ENCODE data around the gene GUK1. TPM values are rescaled to one million over a fixed set of nuclear protein-coding genes. Genes with fewer than 3 reads are reported as not detected.

Gene GUK1
- total RNA-seq, 1 donor from 2014 or later: 101 TPM

DNA sequence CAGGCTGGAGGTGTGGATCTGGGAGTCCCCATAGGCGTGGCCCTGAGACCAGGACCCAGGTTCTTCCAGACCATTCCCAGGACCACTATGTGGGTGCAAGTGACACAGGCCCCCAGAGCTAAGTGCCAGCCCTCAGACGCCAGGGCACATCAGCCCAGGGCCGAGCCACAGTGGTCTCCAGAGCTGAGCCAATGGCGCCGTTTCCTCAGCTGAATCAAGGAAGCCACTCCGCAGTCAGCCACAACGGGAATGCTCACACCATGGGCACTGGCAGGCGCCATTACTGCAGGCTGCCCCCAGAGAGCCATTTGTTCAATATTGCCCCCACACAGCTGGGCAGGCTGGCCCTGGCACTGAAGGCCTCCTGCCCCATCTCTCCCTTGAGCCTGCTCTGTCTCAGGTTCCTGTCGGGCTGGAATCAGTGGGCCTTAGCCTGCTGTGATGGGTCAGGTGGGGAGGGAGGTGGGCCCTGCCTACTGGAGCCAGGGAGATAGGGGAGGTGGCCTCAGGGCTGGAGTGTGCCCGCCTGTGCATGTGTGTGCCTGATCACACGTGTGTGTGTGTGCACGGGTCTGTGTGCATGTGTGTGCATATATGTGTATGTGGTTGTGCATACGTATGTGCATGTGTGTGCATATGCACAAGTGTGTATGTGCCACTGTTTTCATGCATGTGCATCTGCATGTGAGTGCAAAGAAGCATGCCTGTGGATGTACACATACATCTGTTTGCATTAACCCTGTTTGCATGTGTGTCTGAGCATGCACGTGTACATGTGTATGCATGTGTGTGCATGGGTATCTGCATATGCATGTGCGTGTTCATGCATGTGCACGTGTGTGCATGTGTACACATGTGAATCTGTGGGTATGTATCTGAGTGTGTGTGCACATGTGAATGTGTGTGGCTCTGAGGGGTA, 15.8 kb downstream of the GUK1 start:
- H3K4me3 Mint-ChIP-seq (ENCODE audit: low read depth): no peak overlapping the region
- H3K27ac Mint-ChIP-seq: no peak overlapping the region
- DNase-seq (ENCODE audit: low spot score, unreplicated experiment): no peak
- H3K36me3 Mint-ChIP-seq (ENCODE audit: insufficient read depth): no peaks in the 10 kb centered on the region
- TF ChIP-seq, protein P1, sequence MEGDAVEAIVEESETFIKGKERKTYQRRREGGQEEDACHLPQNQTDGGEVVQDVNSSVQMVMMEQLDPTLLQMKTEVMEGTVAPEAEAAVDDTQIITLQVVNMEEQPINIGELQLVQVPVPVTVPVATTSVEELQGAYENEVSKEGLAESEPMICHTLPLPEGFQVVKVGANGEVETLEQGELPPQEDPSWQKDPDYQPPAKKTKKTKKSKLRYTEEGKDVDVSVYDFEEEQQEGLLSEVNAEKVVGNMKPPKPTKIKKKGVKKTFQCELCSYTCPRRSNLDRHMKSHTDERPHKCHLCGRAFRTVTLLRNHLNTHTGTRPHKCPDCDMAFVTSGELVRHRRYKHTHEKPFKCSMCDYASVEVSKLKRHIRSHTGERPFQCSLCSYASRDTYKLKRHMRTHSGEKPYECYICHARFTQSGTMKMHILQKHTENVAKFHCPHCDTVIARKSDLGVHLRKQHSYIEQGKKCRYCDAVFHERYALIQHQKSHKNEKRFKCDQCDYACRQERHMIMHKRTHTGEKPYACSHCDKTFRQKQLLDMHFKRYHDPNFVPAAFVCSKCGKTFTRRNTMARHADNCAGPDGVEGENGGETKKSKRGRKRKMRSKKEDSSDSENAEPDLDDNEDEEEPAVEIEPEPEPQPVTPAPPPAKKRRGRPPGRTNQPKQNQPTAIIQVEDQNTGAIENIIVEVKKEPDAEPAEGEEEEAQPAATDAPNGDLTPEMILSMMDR (IDR thresholded peaks at IDR 0.05; ENCODE audit: unreplicated experiment): no peak
- H3K4me1 Mint-ChIP-seq (ENCODE audit: low read depth): no peaks in the 10 kb centered on the region
- H3K27me3 Mint-ChIP-seq: no peaks in the 10 kb centered on the region
- no peaks in the 10 kb centered on the region for H3K9me3 Mint-ChIP-seq (ENCODE audit: low read depth)

DNA sequence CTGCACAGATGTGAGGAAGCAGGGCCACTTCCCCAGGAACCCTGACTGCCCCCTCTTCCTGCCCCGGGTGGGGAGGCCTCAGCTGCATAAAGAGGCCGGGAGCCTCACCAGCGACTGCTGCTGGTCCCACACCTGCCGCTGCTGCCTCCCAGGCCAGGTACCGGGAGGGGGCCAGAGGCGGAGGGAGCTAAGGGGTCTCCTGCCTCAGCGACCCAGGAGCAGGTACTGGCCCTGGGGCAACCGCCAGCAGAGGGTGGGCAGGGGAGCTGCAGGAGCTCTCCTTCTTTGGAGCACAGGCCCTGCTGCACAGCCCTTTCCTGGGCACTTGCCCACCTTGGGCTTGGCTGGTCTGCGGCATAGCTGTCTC, 16.4 kb downstream of the GUK1 start:
- no peaks in the 10 kb centered on the region for H3K36me3 Mint-ChIP-seq (ENCODE audit: insufficient read depth)
- no peak overlapping the region for H3K4me3 Mint-ChIP-seq (ENCODE audit: low read depth)
- DNase-seq (ENCODE audit: low spot score, unreplicated experiment): no peak
- TF ChIP-seq, protein P1 (IDR thresholded peaks at IDR 0.05; ENCODE audit: unreplicated experiment): no peak
- H3K27ac Mint-ChIP-seq: no peak overlapping the region
- no peaks in the 10 kb centered on the region for H3K4me1 Mint-ChIP-seq (ENCODE audit: low read depth)
- H3K9me3 Mint-ChIP-seq (ENCODE audit: low read depth): no peaks in the 10 kb centered on the region
- no peaks in the 10 kb centered on the region for H3K27me3 Mint-ChIP-seq

DNA sequence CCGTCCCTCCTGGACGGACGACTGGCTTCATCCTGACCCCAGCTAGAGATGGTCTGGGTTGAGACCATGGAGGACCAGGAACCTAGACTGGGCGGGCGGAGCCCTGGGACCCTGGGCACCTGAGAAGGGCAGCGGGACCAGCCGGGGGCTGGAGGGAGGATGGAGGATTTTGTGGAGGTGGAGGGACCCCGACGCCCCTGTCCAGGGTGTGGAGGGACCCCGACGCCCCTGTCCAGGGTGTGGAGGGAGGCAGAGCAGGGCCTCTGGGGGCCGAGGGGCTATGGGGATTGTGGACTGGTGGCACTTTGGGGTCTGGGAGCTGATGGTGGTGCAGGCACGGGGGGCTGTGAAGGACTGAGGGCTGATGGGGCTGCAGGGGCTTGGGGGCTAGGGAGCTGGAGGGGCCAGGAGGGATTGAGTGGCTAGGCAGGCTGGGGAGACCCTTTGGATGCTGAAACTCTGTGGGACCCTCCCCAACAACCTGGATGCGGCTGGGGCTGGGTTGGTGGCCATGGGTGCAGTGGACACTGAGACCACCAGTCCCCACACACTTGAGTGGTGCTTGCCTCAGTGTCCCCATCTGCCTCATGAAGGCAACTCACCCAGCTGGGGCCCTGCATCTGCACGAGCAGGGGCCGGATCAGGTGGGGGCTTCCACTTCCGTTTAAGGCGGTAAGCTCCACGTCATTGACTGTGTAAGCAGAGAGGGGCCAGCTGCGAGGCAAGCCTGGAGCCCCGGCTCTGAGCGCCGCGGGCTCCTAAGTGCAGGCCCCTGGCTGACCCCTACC, 17.1 kb downstream of the GUK1 start:
- Mint-ChIP-seq H3K27ac (no peak overlapping the region), H3K4me3 (ENCODE audit: low read depth) (no peak overlapping the region), H3K36me3 (ENCODE audit: insufficient read depth) (no peaks in the 10 kb centered on the region), H3K4me1 (ENCODE audit: low read depth) (peaks cover 1% of the 10 kb centered on the region), H3K27me3 (no peaks in the 10 kb centered on the region), H3K9me3 (ENCODE audit: low read depth) (no peaks in the 10 kb centered on the region)
- TF ChIP-seq, protein P1 (IDR thresholded peaks at IDR 0.05; ENCODE audit: unreplicated experiment): no peak
- DNase-seq (ENCODE audit: low spot score, unreplicated experiment): no peak

DNA sequence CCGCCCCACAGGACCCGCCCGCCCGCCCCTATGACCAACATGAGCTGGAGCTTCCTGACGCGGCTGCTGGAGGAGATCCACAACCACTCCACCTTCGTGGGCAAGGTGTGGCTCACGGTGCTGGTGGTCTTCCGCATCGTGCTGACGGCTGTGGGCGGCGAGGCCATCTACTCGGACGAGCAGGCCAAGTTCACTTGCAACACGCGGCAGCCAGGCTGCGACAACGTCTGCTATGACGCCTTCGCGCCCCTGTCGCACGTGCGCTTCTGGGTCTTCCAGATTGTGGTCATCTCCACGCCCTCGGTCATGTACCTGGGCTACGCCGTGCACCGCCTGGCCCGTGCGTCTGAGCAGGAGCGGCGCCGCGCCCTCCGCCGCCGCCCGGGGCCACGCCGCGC, 17.6 kb downstream of the GUK1 start:
- no peaks in the 10 kb centered on the region for H3K9me3 Mint-ChIP-seq (ENCODE audit: low read depth)
- H3K4me3 Mint-ChIP-seq (ENCODE audit: low read depth): no peak overlapping the region
- no peaks in the 10 kb centered on the region for H3K36me3 Mint-ChIP-seq (ENCODE audit: insufficient read depth)
- TF ChIP-seq, protein P1 (IDR thresholded peaks at IDR 0.05; ENCODE audit: unreplicated experiment): no peak
- no peak overlapping the region for H3K27ac Mint-ChIP-seq
- no peaks in the 10 kb centered on the region for H3K27me3 Mint-ChIP-seq
- H3K4me1 Mint-ChIP-seq (ENCODE audit: low read depth): peaks cover 1% of the 10 kb centered on the region
- no peak for DNase-seq (ENCODE audit: low spot score, unreplicated experiment)

DNA sequence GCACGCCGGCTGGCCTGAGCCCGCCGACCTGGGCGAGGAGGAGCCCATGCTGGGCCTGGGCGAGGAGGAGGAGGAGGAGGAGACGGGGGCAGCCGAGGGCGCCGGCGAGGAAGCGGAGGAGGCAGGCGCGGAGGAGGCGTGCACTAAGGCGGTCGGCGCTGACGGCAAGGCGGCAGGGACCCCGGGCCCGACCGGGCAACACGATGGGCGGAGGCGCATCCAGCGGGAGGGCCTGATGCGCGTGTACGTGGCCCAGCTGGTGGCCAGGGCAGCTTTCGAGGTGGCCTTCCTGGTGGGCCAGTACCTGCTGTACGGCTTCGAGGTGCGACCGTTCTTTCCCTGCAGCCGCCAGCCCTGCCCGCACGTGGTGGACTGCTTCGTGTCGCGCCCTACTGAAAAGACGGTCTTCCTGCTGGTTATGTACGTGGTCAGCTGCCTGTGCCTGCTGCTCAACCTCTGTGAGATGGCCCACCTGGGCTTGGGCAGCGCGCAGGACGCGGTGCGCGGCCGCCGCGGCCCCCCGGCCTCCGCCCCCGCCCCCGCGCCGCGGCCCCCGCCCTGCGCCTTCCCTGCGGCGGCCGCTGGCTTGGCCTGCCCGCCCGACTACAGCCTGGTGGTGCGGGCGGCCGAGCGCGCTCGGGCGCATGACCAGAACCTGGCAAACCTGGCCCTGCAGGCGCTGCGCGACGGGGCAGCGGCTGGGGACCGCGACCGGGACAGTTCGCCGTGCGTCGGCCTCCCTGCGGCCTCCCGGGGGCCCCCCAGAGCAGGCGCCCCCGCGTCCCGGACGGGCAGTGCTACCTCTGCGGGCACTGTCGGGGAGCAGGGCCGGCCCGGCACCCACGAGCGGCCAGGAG, 18.3 kb downstream of the GUK1 start:
- Mint-ChIP-seq H3K4me3 (ENCODE audit: low read depth) (no peak overlapping the region), H3K27me3 (no peaks in the 10 kb centered on the region), H3K9me3 (ENCODE audit: low read depth) (no peaks in the 10 kb centered on the region), H3K27ac (no peak overlapping the region), H3K4me1 (ENCODE audit: low read depth) (peaks cover 1% of the 10 kb centered on the region), H3K36me3 (ENCODE audit: insufficient read depth) (no peaks in the 10 kb centered on the region)
- no peak for DNase-seq (ENCODE audit: low spot score, unreplicated experiment)
- TF ChIP-seq, protein P1 (IDR thresholded peaks at IDR 0.05; ENCODE audit: unreplicated experiment): no peak

Measured in progenitor cell of endocrine pancreas (in vitro differentiated cells).